Measurements from ENCODE around the gene PCGF2.
A peak's percentile ranks its signal among the peaks of the same experiment; 100 is the strongest.
"Not testable (repeated sequence)": the region's sequence is repeated elsewhere in the genome, so short reads cannot be mapped to it uniquely, and the experiment has no call there.

PCGF2 gene

GRCh38 chr17:38733982-38734973, 13.9 kb downstream of the PCGF2 start:
- peak; percentile 31 for DNase-seq

- no peak for DNase-seq
Measured at GRCh38 chr17:38733282-38733981, 14.7 kb downstream of the PCGF2 start.

GRCh38 chr17:38732376-38733281, 15.5 kb downstream of the PCGF2 start:
- no peak for DNase-seq

- no peak for DNase-seq
Measured at GRCh38 chr17:38731526-38732294, 16.4 kb downstream of the PCGF2 start.

GRCh38 chr17:38730526-38731379, 17.4 kb downstream of the PCGF2 start:
- peak; percentile 36 for DNase-seq

- peak; percentile 84 for DNase-seq
Measured at GRCh38 chr17:38729886-38730525, 18.1 kb downstream of the PCGF2 start, which contains the start of gene CISD3. Gene CISD3 (plus strand): TSS chr17:38730341. CDS start chr17:38730359, 18 bp downstream.

- no peak for DNase-seq
Measured at GRCh38 chr17:38729368-38729885, 18.7 kb downstream of the PCGF2 start.

- DNase-seq: peak; percentile 65
Measured at GRCh38 chr17:38728290-38728831, 19.8 kb downstream of the PCGF2 start.

- peak; percentile 84 for DNase-seq
Measured at GRCh38 chr17:38727736-38728135, 20.4 kb downstream of the PCGF2 start.

- DNase-seq: not testable (repeated sequence)
Measured at GRCh38 chr17:38726145-38726544, 22.0 kb downstream of the PCGF2 start.

- no peak for DNase-seq
Measured at GRCh38 chr17:38725066-38725465, 23.1 kb downstream of the PCGF2 start.

GRCh38 chr17:38724337-38724988, 23.7 kb downstream of the PCGF2 start:
- DNase-seq: no peak

GRCh38 chr17:38721802-38722201, 26.3 kb downstream of the PCGF2 start:
- no peak for DNase-seq

- no peak for DNase-seq
Measured at GRCh38 chr17:38720941-38721340, 27.2 kb downstream of the PCGF2 start.

GRCh38 chr17:38719943-38720641, 28.0 kb downstream of the PCGF2 start:
- no peak for DNase-seq

GRCh38 chr17:38719289-38719942, 28.7 kb downstream of the PCGF2 start:
- no peak for DNase-seq

GRCh38 chr17:38717139-38717745, 30.9 kb downstream of the PCGF2 start:
- DNase-seq: no peak

Measured in activated naive CD4-positive, alpha-beta T cell treated with Interleukin-2 at 50 U/mL for 16 hours (primary cell).